ENCODE results near the gene DLL3.

- TF ChIP-seq EP300 (IDR thresholded peaks at IDR 0.05; ENCODE audit: low read depth): no peak
- no peak for TF ChIP-seq POLR2AphosphoS5 (IDR thresholded peaks at IDR 0.05)
- TF ChIP-seq POLR2A (IDR thresholded peaks at IDR 0.05): no peak
- TF ChIP-seq CTCF (IDR thresholded peaks at IDR 0.05): no peak
Measured at GRCh38 chr19:39531834-39532232, 33.1 kb downstream of the DLL3 start.
